ENCODE data around the gene UPF2. TPM values are rescaled to one million over a fixed set of nuclear protein-coding genes. Genes with fewer than 3 reads are reported as not detected.

Gene UPF2
- total and polyA plus RNA-seq, 2 of the 13 experiments (the other 11 are each of a cell fraction or from before 2014, with no cell fraction given): 6.2 to 14.5 TPM

DNA sequence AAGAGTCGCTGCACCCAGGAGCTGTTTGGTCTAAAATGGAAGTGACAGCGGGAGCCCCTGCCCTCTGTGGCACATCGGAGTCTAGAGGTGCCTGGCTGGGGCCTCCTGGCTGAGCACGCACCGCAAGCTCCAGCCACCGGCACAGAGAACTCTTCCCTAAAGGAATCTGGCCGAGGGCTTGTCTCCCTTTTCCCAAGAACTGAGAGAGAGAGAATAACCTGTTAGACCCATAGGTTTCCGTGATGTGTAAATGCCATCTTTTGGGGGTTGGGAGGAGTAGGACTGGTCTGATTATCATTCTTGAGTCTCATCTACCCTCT is 172.2 kb downstream of the UPF2 start (continued):
- TF ChIP-seq, protein P1, sequence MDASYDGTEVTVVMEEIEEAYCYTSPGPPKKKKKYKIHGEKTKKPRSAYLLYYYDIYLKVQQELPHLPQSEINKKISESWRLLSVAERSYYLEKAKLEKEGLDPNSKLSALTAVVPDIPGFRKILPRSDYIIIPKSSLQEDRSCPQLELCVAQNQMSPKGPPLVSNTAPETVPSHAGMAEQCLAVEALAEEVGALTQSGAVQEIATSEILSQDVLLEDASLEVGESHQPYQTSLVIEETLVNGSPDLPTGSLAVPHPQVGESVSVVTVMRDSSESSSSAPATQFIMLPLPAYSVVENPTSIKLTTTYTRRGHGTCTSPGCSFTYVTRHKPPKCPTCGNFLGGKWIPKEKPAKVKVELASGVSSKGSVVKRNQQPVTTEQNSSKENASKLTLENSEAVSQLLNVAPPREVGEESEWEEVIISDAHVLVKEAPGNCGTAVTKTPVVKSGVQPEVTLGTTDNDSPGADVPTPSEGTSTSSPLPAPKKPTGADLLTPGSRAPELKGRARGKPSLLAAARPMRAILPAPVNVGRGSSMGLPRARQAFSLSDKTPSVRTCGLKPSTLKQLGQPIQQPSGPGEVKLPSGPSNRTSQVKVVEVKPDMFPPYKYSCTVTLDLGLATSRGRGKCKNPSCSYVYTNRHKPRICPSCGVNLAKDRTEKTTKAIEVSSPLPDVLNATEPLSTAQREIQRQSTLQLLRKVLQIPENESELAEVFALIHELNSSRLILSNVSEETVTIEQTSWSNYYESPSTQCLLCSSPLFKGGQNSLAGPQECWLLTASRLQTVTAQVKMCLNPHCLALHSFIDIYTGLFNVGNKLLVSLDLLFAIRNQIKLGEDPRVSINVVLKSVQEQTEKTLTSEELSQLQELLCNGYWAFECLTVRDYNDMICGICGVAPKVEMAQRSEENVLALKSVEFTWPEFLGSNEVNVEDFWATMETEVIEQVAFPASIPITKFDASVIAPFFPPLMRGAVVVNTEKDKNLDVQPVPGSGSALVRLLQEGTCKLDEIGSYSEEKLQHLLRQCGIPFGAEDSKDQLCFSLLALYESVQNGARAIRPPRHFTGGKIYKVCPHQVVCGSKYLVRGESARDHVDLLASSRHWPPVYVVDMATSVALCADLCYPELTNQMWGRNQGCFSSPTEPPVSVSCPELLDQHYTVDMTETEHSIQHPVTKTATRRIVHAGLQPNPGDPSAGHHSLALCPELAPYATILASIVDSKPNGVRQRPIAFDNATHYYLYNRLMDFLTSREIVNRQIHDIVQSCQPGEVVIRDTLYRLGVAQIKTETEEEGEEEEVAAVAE (CRISPR knock-in tag; IDR thresholded peaks at IDR 0.05; ENCODE audit: borderline replicate concordance): no peak

Small RNA genes within 50 kb of the gene (small RNA-seq; reads per million reads assigned to genes)
- gene RNU6-1095P (ENCODE audit: insufficient read depth in 2 of 3, insufficient read length in 3 of 3, low read depth in 2 of 3, low replicate concordance in 1 of 3): 0 reads per million in 3 experiments

Other genes with a start within 250 kb of the UPF2 start
- gene PROSER2, start 219.5 kb downstream of the UPF2 start, total RNA-seq (2016; rRNA removed; fragmentation: Illumina TruSeq; extraction: Trizol): 6.7 and 6.9 TPM in 2 replicates
- 6.7 and 7.7 TPM in 2 replicates for gene PROSER2, start 219.5 kb downstream of the UPF2 start, polyA plus RNA-seq (2011; rRNA removed)
- gene DHTKD1, start 26.1 kb upstream of the UPF2 start, total RNA-seq (2016; rRNA removed; fragmentation: Illumina TruSeq; extraction: Trizol): 9.6 and 10.7 TPM in 2 replicates
- gene DHTKD1, start 26.1 kb upstream of the UPF2 start, polyA plus RNA-seq (2011; rRNA removed): 9.0 and 14.1 TPM in 2 replicates
- 4.5 and 7.4 TPM in 2 replicates for gene SEC61A2, start 86.9 kb upstream of the UPF2 start, total RNA-seq (2016; rRNA removed; fragmentation: Illumina TruSeq; extraction: Trizol)
- gene SEC61A2, start 86.9 kb upstream of the UPF2 start, polyA plus RNA-seq (2011; rRNA removed): 5.0 and 5.5 TPM in 2 replicates
- 134 and 179 TPM in 2 replicates for gene NUDT5, start 153.1 kb upstream of the UPF2 start, total RNA-seq (2016; rRNA removed; fragmentation: Illumina TruSeq; extraction: Trizol)
- gene NUDT5, start 153.1 kb upstream of the UPF2 start, polyA plus RNA-seq (2011; rRNA removed): 57.3 and 79.6 TPM in 2 replicates
- 153 and 217 TPM in 2 replicates for gene CDC123, start 153.4 kb upstream of the UPF2 start, total RNA-seq (2016; rRNA removed; fragmentation: Illumina TruSeq; extraction: Trizol)
- gene CDC123, start 153.4 kb upstream of the UPF2 start, polyA plus RNA-seq (2011; rRNA removed): 56.8 and 63.3 TPM in 2 replicates